Right ventricle myocardium superior (tissue), 1 donor: ENCODE data around the gene MCUR1. TPM values are rescaled to one million over a fixed set of nuclear protein-coding genes. Genes with fewer than 3 reads are reported as not detected.
A peak's percentile ranks its signal among the peaks of the same experiment; 100 is the strongest.
"Not testable (repeated sequence)": the region's sequence is repeated elsewhere in the genome, so short reads cannot be mapped to it uniquely, and the experiment has no call there.

Experiments
- ATAC-seq: fragments of 200-7000 bp; cut with Tn5 transposase; one replicate; pipeline ENCODE4 v1.9.1; 2020; ENCODE audit warnings: mild to moderate bottlenecking; ENCODE audit not compliant: poor library complexity
- DNase-seq: peaks from one replicate; pipeline ENCODE4 v3.0.0-alpha.2; 2020
- intact Hi-C: fragments of 100-400 bp; cut with DNase I; formaldehyde crosslinking; loops from one replicate; pipeline ENCODE4 v1.11.2; 2022
- long read RNA-seq: library from polyadenylated mRNA; unstranded; transcript quantifications from one replicate; pipeline ENCODE4 v2.0.0, GENCODE V29; 2021
- total RNA-seq: library from RNA; stranded (reverse); fragmentation: NEBNext Ultra II Directional; extraction: Animal tissue kit (Norgen Biotek cat#: 25700); gene quantifications from one replicate; pipeline ENCODE4 v1.2.1, GENCODE V29; 2021
- donor health status: DM: no; HTN: yes; CAD: no; lungs with severe emphysema.

MCUR1 gene, protein sequence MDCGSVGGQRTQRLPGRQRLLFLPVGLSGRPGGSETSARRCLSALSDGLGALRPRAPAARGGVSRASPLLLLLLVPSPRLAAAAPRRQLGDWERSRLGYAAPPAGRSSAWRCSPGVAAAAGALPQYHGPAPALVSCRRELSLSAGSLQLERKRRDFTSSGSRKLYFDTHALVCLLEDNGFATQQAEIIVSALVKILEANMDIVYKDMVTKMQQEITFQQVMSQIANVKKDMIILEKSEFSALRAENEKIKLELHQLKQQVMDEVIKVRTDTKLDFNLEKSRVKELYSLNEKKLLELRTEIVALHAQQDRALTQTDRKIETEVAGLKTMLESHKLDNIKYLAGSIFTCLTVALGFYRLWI
- total RNA-seq, result 35.7 TPM
- long read RNA-seq, full-length matches to known transcripts, result 52 of 55 reads
- long read RNA-seq, partial matches to known transcripts, result 0 of 55 reads
- long read RNA-seq, other reads (novel, unspliced or antisense), result 3 of 55 reads

DNA sequence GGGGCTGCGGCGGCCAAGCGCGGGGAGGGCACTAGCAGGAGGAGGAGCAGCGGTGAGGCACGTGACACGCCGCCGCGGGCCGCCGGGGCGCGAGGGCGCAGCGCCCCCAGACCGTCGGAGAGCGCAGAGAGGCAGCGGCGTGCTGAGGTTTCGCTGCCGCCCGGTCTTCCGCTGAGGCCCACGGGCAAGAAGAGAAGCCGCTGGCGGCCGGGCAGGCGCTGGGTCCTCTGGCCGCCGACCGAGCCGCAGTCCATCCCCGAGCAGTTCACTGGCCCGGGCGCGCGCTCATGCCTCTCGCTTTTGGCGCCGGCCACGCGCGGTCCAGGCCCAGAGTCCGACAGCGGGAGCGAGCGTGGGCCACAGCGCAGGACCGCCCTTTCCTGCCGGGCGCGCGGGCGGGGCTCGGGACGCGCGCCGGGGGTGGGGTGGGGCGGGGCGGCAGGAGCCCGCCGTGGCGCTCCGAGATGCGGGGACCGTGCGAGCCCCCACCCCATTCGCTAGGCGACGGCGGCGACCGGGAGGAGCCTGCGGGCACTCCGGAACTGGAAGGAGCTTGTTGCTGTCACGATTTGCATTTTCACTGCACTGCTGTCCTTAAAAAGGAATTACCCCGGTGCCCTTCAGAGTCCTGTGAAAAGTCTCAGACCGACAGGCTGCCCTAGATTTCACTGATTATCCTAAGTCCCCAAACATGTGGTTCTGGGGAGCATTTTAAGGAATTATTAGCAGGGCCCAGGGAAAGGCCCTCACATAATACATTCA lies at the start of gene MCUR1:
Gene MCUR1 (minus strand): TSS at position 382 of the 762 bp plus-strand sequence. CDS start 128 bp downstream, at position 254.
- peak; percentile 94 for DNase-seq
- ATAC-seq, result peak; percentile 96
- intact Hi-C loops, result no loop called here

DNA sequence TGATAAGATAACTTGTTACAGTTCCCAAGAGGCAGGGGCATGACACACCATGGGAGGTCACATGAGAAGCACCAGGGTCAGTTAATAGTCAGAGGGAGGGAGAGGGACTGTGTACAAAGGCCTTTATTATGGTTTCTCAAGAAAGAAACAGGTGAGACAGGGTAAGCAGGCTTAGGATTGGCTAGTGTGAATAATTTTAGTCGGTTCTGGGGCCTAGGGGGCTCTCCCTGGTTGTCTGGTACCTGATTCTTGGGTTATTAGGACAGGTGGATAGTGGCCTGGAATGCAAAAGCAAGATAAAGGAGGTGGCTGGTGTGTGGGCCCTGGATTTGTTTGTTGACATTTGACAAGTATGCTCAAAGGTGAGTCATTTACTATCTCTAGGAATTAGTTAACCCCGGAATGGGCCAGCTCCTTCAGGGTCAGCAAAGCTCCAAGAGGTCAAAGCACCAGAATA lies 49.4 kb upstream of the MCUR1 start:
- ATAC-seq (no peak), DNase-seq (no peak)
- intact Hi-C loops, result no loop called here

DNA sequence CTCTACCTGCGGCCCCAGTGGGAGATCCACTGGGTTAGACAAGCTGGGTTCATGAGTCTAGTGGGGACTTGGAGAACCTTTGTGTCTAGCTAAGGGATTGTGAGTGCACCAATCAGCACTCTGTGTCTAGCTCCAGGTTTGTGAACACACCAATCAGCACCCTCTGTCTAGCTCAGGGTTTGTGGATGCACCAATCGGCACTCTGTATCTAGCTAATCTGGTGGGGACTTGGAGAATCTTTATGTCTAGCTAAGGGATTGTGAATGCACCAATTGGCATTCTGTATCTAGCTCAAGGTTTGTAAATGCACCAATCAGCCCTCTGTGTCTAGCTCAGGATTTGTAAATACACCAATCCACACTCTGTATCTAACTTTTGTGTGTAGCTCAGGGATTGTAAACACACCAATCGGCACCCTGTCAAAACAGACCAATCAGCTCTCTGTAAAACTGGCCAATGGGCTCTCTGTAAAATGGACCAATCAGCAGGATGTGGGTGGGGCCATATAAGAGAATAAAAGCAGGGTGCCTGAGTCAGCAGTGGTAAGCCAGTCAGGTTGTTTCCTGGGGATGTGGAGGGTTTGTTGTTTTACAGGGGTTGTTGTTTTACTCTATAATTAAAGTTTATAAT lies 46.3 kb upstream of the MCUR1 start:
- DNase-seq, ATAC-seq, intact Hi-C loops: not testable (repeated sequence)

DNA sequence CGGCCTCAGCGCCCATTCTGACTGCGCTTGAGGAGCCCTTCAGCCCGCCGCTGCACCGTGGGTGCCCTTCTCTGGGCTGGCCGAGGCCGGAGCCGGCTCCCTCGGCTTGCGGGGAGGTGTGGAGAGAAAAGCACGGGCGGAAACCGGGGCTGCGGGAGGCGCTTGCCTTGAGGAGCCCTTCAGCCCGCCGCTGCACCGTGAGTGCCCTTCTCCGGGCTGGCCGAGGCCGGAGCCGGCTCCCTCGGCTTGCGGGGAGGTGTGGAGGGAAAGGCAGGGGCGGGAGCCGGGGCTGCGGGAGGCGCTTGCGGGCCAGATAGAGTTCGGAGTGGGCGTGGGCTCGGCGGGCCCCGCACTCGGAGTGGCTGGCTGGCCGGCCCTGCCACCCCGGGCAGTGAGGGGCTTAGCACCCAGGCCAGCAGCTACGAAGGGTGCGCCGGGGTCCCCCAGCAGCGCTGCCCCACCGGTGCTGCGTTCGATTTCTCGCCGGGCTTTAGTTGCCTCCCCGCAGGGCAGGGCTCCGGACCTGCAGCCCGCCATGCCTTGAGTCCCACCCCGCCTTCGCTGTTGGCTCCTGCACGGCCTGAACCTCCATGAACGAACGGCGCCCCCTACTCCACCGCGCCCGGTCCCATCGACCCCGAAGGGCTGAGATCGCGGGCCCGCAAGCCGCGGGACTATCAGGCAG lies 45.7 kb upstream of the MCUR1 start:
- peak; percentile 60 for ATAC-seq
- DNase-seq, result peak; percentile 41
- intact Hi-C loops, result no loop called here

DNA sequence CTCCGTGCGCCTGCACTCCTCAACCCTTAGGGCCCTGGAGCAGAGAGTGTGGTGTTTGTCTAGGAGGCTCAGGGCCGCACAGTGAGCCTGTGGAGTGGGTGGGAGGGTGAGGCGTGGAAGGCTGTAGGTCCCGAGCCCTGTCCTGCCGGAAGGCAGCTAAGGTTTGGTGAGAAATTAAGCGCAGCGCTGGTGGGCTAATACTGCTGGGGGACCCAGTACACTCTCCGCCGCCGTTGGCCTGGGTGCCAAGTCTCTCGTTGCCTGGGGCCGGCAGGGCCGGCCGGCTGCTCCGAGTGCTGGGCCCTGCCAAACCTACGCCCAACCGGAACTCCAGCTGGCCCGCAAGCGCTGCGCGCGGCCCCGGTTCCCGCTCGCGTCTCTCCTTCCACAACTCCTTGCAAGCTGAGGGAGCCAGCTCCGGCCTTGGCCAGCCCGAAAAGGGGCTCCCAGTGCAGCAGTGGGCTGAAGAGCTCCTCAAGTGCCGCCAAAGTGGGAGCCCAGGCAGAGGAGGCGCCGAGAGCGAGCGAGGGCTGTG lies 40.4 kb upstream of the MCUR1 start:
- DNase-seq (no peak), ATAC-seq (no peak)
- intact Hi-C loops, result no loop called here

DNA sequence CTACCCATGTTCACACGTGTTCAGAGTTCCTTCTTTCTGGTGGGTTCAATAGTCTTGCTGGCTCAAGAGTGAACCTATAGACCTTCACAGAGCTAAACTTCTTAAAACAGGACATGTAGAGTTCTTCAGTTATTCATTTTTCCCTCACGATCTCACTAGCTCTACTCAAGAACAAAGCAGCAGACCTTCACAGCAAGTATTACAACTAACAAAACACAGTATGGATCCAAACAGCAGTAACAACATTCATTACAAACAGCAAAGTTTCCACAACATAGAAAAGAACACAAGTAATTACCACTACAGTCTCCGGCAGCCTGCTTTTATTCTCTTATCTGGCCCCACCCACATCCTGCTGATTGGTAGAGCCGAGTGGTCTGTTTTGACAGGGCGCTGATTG lies 39.5 kb upstream of the MCUR1 start:
- intact Hi-C loops, result no loop called here
- no peak for ATAC-seq
- DNase-seq, result no peak

DNA sequence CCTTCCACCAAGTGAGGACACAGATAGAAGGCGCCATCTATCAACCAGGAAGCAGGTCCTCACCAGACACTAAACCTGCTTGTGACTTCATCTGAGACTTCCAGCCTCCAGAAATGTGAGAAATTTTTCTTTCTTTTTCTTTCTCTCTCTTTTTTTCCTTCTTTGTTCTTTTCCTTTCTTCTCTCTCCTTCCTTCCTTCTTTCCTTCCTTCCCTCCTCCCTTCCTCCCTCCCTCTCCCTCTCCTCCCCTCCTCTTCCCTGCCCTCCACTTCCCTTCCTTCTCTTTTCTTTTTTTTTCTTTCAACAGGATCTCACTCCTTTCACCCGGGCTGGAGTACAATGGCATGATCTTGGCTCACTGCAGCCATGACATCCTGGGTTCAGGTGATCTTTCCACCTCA lies 37.4 kb upstream of the MCUR1 start:
- intact Hi-C loops, result no loop called here
- ATAC-seq, result no peak

DNA sequence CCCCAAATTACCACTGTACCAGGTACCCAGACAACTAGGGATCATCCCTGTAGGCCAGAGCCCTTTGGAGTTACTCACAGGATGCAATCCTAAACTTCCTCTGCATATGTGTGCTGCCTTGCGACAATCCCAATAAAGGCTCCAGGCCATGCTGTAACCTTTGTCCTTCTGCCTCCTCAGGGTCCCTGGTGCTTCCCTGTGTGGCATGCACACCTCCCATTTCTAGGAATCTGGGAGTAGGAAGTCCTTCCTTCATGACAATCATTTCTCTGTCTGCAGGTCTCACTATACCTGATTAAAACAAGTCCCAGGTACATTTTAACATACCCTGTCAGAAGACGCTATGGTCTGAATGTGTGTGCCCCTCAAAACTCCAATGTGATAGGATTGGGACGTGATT lies 37.0 kb upstream of the MCUR1 start:
- no peak for ATAC-seq
- intact Hi-C loops, result no loop called here
- DNase-seq, result no peak

More for the DNA sequence above, 37.4 kb upstream of the MCUR1 start:
- DNase-seq, result no peak

DNA sequence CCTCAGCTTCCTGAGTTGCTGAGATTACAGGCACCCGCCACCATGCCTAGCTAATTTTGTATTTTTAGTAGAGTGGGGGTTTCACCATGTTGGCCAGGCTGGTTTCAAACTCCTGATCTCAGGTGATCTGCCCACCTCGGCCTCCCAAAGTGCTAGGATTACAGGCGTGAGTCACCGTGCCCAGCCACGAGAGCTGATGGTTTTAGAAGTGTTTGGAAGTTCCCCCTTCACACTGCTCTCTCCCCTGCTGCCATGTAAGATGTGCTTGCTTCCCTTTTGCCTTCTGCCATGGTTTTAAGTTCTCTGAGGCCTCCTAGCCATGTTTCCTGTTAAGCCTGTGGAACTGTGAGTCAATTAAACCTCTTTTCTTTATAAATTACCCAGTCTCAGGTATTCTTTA lies 36.3 kb upstream of the MCUR1 start:
- ATAC-seq, intact Hi-C loops, DNase-seq: not testable (repeated sequence)

DNA sequence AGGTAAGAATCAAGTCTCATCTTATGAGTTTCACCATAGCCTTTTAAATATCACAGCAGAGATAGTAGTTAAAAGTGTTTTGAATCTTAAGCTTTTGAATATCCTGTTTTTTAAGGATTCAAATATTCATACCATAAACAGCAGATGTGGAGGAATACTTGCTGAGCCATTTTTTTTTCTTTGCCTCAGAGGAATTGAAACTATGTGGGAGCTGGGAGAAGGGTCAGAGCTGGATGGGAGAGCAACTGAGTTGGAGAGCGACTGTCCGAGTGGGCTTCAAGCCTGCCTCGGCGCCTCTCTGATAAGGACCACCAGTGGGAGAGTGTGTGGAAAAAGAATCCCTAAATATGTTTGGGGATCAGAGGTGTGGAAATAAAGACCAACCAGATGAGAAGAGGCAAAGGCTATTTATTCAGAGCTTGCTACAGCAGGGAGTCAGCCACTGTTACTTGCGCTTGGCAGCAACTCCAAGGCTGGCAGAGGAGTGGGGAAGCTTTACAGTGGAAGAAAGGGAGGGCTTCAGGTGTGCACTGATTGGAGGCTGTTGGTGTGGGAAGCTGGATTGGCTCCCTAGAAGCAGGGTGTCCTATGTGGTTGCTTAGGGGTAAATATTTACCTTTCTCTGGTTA lies 34.3 kb upstream of the MCUR1 start:
- no peak for ATAC-seq
- no peak for DNase-seq
- intact Hi-C loops, result no loop called here

DNA sequence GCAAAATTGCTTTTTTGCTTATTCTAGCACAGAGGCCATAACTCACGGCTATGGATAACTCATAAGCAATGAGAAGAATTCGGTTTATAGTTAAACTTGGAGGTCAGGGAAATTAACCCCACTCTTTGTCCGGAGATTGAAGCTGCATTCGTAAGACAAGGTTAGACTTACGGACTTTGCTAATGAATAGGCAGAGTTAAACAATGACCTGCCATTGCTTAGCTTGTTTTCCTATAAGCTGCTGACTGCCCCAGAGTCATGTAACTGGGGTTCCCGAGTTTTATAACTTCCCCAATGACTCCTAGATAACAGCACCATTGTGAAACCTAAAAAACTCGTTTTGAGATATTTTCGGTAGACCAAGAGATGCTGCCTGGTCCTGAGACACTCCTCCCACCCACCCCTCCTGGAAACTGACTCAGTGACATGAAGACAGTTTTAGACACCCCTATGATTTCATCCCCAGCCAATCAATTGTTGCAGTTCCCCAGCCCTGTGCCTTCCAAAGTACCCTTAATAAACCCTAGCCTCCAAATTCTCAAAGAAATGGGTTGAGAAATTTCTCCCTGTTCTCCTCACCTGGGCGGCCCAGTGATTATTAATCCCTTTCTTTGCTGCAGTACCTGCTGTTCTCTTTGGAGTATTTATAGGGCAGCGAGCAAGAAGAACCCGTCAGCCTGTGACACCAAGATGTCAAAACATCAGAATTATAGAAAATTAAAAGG lies 33.1 kb upstream of the MCUR1 start:
- ATAC-seq (no peak), DNase-seq (no peak)
- intact Hi-C loops, result no loop called here

DNA sequence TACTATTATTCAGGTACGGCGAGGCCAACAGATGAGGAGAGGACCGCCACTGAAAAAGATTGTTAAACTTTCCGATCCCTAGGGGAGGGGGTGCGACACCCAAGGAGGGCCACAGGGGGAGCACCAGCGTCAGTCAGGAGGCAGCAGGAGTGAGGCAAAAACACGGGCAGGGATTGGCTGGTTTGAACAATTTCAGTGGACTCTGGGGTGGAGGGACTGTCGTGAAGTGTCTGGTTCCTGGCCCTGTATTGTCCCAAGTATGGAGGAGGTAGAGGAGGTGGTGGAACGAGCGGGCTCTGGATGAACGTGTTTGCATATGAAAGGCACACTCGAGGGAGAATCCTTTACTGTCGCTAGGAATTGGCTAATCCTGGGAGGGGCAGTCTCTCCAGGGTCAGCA lies 32.5 kb upstream of the MCUR1 start:
- ATAC-seq, result no peak
- intact Hi-C loops, result no loop called here
- no peak for DNase-seq

DNA sequence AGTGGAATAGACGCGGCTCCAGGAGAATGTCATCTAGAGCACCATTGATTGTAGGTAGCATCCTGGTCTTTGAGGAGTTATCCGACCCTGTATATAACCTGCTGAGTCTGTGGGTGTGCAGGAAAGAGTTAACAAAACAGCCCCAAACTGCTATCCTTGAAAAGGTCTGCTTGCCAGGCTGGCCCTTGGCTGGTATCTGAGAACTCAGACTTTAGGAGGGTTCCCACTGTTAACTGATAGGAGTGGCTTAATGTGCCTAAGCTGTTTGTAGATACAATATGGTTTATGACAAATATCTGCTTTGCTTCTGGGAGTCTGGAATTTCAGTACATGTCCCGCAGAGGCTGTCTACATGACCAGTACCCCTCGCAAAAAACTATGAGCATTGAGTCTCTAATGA lies 27.6 kb upstream of the MCUR1 start:
- ATAC-seq, result no peak
- intact Hi-C loops, result no loop called here
- DNase-seq, result no peak

DNA sequence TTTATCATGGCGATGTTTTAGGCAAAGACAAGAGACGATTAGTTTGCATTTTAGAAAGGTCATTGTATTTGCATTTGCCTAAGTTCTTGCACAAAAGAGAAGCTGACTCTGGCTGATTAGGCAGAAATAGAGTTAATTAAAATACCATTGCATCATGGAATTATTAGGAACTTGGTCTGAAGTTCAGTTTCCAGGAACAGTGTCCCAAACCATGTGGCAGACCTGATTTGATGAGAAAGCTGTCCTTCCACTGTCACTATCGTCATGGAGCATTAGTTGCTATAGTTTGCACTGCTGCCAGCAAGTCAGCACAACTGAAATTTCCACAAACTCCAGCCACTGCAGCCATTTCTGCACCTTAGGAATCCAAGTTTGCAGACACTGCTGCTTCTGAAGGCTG lies 24.3 kb upstream of the MCUR1 start:
- intact Hi-C loops, result no loop called here
- no peak for DNase-seq
- no peak for ATAC-seq

DNA sequence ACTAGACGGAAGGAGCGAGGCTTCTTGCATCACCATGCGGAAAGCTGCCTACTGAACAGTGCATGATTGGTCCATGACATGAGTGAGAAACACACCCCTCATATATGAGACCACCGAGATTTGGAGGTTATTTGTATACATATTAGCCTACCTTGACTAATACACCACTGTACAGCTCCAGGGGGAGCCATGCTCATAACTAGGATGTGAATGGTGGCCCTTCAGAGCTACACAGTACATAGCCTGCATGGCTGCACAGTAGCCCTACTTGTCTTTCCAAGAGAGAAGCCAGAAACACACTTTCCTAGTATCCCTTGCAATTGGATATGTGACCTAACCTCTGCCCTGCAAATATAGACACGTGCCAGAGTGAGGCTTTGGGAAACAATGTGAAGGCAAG lies 21.8 kb upstream of the MCUR1 start:
- ATAC-seq (no peak), DNase-seq (no peak)
- intact Hi-C loops, result no loop called here

DNA sequence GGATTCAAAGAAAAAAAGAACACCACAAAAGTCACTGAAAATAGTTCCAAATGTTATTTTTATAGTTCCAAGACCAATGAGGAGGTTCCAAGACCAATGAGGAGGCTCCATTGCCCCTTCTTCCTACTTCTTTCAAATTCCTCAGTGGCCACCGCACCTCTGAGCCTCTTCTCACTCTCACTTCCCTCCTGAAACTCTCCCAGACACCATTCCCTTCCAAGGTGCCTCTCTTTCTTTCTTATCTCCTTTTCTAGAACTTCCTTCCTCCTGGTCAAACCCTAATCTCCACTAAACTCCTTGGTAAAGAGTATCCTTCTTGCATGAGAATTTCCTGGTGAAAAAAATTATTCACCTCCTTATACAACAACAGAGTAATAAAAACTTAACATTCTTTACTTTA lies 20.4 kb upstream of the MCUR1 start:
- ATAC-seq, result no peak
- no peak for DNase-seq
- intact Hi-C loops, result no loop called here

DNA sequence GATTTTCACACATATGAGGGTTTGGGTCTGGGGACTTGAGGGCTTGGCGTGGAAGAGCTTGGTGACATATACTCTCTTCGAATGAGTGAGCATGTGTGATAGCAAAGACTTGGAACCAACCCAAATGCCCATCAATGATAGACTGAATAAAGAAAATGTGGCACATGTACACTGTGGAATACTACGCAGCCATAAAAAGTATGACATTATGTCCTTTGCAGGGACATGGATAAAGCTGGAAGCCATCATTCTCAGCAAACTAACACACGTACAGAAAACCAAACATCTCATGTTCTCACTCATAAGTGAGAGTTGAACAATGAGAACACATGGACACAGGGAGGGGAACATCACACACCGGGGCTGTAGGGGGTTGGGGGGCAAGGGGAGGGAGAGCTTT lies 19.7 kb upstream of the MCUR1 start:
- intact Hi-C loops, ATAC-seq, DNase-seq: not testable (repeated sequence)

DNA sequence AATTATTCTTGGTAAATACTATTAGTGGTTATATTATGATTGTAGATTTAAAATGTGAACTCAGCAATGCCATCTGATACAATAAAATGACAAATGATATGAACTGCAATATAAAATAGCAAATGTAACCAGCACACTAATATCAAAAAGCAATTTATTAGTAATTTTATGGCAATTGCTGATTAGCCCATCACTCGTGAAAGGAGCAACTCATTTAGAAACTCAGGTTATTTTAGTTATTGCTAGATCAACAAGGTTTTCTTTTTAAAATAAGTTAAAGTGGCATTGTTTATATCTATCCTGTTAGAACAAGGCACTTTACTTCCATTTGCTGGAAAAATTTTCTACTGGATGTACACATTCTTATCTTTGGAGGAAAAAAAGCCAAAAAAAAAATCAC lies 18.4 kb upstream of the MCUR1 start:
- no peak for ATAC-seq
- intact Hi-C loops, result no loop called here
- no peak for DNase-seq
